GM23338 (cell line): Measurements from ENCODE around the gene EFNA4. TPM values are rescaled to one million over a fixed set of nuclear protein-coding genes. Genes with fewer than 3 reads are reported as not detected.

Experiments used
- ATAC-seq: fragments of 200-7000 bp; cut with Tn5 transposase; 3 replicates; pipeline ENCODE4 v1.9.1; 2020
- DNase-seq: peaks from one replicate; pipeline ENCODE4 v3.0.0-alpha.2; 2015; ENCODE audit warnings: low spot score
- H2AFZ ChIP-seq: fragments of 200-600 bp; sonication (generic); 2 replicates; pipeline ENCODE4 v1.8.0; 2016; ENCODE audit warnings: antibody characterized with exemption, mild to moderate bottlenecking, moderate library complexity
- H3F3A ChIP-seq: fragments of 200-600 bp; sonication (generic); replicated peaks from 2 replicates; pipeline ENCODE4 v1.8.0; 2017; ENCODE audit warnings: antibody characterized with exemption, mixed run types, low read depth
- H3K27ac ChIP-seq: fragments of 200-600 bp; sonication (generic); 2 replicates; pipeline ENCODE4 v1.6.1; 2016; ENCODE audit warnings: low read depth
- H3K27me3 ChIP-seq: fragments of 200-600 bp; sonication (generic); 2 replicates; pipeline ENCODE4 v1.8.0; 2016; ENCODE audit warnings: mild to moderate bottlenecking, mixed run types, moderate library complexity; ENCODE audit not compliant: insufficient read depth
- H3K36me3 ChIP-seq: fragments of 200-600 bp; sonication (generic); 2 replicates; pipeline ENCODE4 v1.8.0; 2016; ENCODE audit warnings: mild to moderate bottlenecking; ENCODE audit not compliant: insufficient read depth
- H3K4me1 ChIP-seq: fragments of 200-600 bp; sonication (generic); 2 replicates; pipeline ENCODE4 v1.8.0; 2016; ENCODE audit warnings: mild to moderate bottlenecking, moderate library complexity; ENCODE audit not compliant: insufficient read depth
- H3K4me2 ChIP-seq: fragments of 200-600 bp; sonication (generic); 2 replicates; pipeline ENCODE4 v1.7.1; 2017; ENCODE audit warnings: mixed run types
- H3K4me3 ChIP-seq: fragments of 200-600 bp; sonication (generic); 2 replicates; pipeline ENCODE4 v1.6.1; 2016; ENCODE audit warnings: mixed run types
- H3K79me2 ChIP-seq: fragments of 200-600 bp; sonication (generic); replicated peaks from 2 replicates; pipeline ENCODE4 v1.8.0; 2017; ENCODE audit warnings: mild to moderate bottlenecking; ENCODE audit not compliant: insufficient read depth
- H3K9me2 ChIP-seq: fragments of 200-600 bp; sonication (generic); 2 replicates; pipeline ENCODE4 v1.8.0; 2017; ENCODE audit not compliant: insufficient read depth
- H4K20me1 ChIP-seq: fragments of 200-600 bp; sonication (generic); replicated peaks from 2 replicates; pipeline ENCODE4 v1.8.0; 2017; ENCODE audit warnings: mild to moderate bottlenecking; ENCODE audit not compliant: insufficient read depth
- H3K27ac Mint-ChIP-seq: 2 replicates; pipeline ENCODE4 v1.8.0; 2020; ENCODE audit warnings: inconsistent platforms, mild to moderate bottlenecking, moderate library complexity, mixed read lengths
- H3K27me3 Mint-ChIP-seq: 3 replicates; pipeline ENCODE4 v1.8.0; 2022; ENCODE audit warnings: low read depth, mild to moderate bottlenecking, moderate library complexity, mixed read lengths, inconsistent platforms; ENCODE audit not compliant: insufficient read depth, poor library complexity
- H3K36me3 Mint-ChIP-seq: 3 replicates; pipeline ENCODE4 v1.8.0; 2021; ENCODE audit warnings: low read depth, mild to moderate bottlenecking, inconsistent platforms, moderate library complexity, mixed read lengths
- H3K4me1 Mint-ChIP-seq: 3 replicates; pipeline ENCODE4 v1.8.0; 2020; ENCODE audit warnings: mild to moderate bottlenecking, inconsistent platforms, mixed read lengths
- H3K4me3 Mint-ChIP-seq: 3 replicates; pipeline ENCODE4 v1.8.0; 2021; ENCODE audit warnings: moderate library complexity, mild to moderate bottlenecking, inconsistent platforms, mixed read lengths
- H3K9me3 Mint-ChIP-seq: 3 replicates; pipeline ENCODE4 v1.8.0; 2020; ENCODE audit warnings: moderate library complexity, mild to moderate bottlenecking, inconsistent platforms, mixed read lengths
- CREB1 ChIP-seq: fragments of 250-450 bp; sonication (Bioruptor Pico); IDR thresholded peaks from 2 replicates; pipeline ENCODE4 v1.5.0; 2020; ENCODE audit warnings: low read depth, mild to moderate bottlenecking, moderate library complexity
- CTCF ChIP-seq, 2 experiments: fragments of 200-600 bp in 1 of 2; sonication (generic) in 1 of 2; conservative IDR thresholded peaks; 2 replicates each; pipeline versions ENCODE4 v1.5.1 to v1.6.1; 2016 to 2017; ENCODE audit warnings: antibody characterized with exemption in 2 of 2, low read depth in 2 of 2, mild to moderate bottlenecking in 2 of 2, moderate library complexity in 1 of 2
- ETS1 ChIP-seq: IDR thresholded peaks from 2 replicates; pipeline ENCODE4 v1.6.1; 2016; ENCODE audit warnings: antibody characterized with exemption
- EZH2 ChIP-seq: fragments of 200-600 bp; sonication (generic); IDR thresholded peaks from one replicate; pipeline ENCODE4 v1.8.0; 2017; ENCODE audit warnings: antibody characterized with exemption, mild to moderate bottlenecking, low read depth; ENCODE audit not compliant: unreplicated experiment
- EZH2phosphoT487 ChIP-seq: fragments of 200-600 bp; sonication (generic); IDR thresholded peaks from one replicate; pipeline ENCODE4 v1.8.1; 2018; ENCODE audit warnings: antibody characterized with exemption; ENCODE audit not compliant: unreplicated experiment
- JUNB ChIP-seq: IDR thresholded peaks from one replicate; pipeline ENCODE4 v1.6.1; 2016; ENCODE audit warnings: antibody characterized with exemption; ENCODE audit not compliant: unreplicated experiment
- NANOG ChIP-seq: IDR thresholded peaks from 2 replicates; pipeline ENCODE4 v1.6.1; 2016; ENCODE audit warnings: antibody characterized with exemption, borderline replicate concordance
- POLR2AphosphoS5 ChIP-seq: IDR thresholded peaks from 2 replicates; pipeline ENCODE4 v1.6.1; 2016; ENCODE audit warnings: antibody characterized with exemption, low read depth
- REST ChIP-seq: IDR thresholded peaks from one replicate; pipeline ENCODE4 v1.6.1; 2018; ENCODE audit warnings: antibody characterized with exemption; ENCODE audit not compliant: unreplicated experiment
- STAT1 ChIP-seq: IDR thresholded peaks from one replicate; pipeline ENCODE4 v1.6.1; 2016; ENCODE audit warnings: antibody characterized with exemption; ENCODE audit not compliant: unreplicated experiment
- ZNF114 ChIP-seq: fragments of 250-450 bp; sonication (Bioruptor Pico); IDR thresholded peaks from 2 replicates; pipeline ENCODE4 v1.5.0; 2020; ENCODE audit warnings: mild to moderate bottlenecking, moderate library complexity
- ZNF331 ChIP-seq: fragments of 250-450 bp; sonication (Bioruptor Pico); IDR thresholded peaks from 2 replicates; pipeline ENCODE4 v1.5.0; 2020; ENCODE audit warnings: low read depth, mild to moderate bottlenecking, moderate library complexity
- ZNF462 ChIP-seq: fragments of 250-450 bp; sonication (Bioruptor Pico); IDR thresholded peaks from 2 replicates; pipeline ENCODE4 v1.5.0; 2020; ENCODE audit warnings: mild to moderate bottlenecking, moderate library complexity
- polyA plus RNA-seq: library from polyadenylated mRNA; unstranded; fragments of >200 nt; fragmentation: Nextera tagmentation; extraction: Ambion mirVana; gene quantifications from 2 replicates; pipeline ENCODE4 v1.2.1, GENCODE V29; 2016
- total RNA-seq: library from RNA; depleted of rRNA; stranded (reverse); fragments of >200 nt; shearing (Covaris generic); gene quantifications from 2 replicates; pipeline ENCODE4 v1.2.3, GENCODE V29; 2014

The EFNA4 gene
- total and polyA plus RNA-seq, 2 experiments from 2014 or later, result 11.1 to 22.9 TPM

- Histone ChIP-seq H3K79me2 (no peaks in the 10 kb centered on the region), H3K4me3 (no peak overlapping the region), H3K36me3 (no peaks in the 10 kb centered on the region), H3F3A (no peaks in the 10 kb centered on the region), H3K9me2 (no peaks in the 10 kb centered on the region), H3K4me1 (no peaks in the 10 kb centered on the region), H2AFZ (no peak overlapping the region), H3K27me3 (no peaks in the 10 kb centered on the region), H4K20me1 (no peaks in the 10 kb centered on the region), H3K27ac (no peak overlapping the region), H3K4me2 (no peak overlapping the region)
- no peak for TF ChIP-seq POLR2AphosphoS5
- TF ChIP-seq ZNF462 (CRISPR knock-in tag), result no peak
- TF ChIP-seq CREB1 (CRISPR knock-in tag), result no peak
- no peak for TF ChIP-seq JUNB
- no peak for TF ChIP-seq EZH2phosphoT487
- TF ChIP-seq ZNF114 (CRISPR knock-in tag), result no peak
- no peak for TF ChIP-seq NANOG
- TF ChIP-seq ETS1, result no peak
- TF ChIP-seq STAT1, result no peak
- TF ChIP-seq ZNF331 (CRISPR knock-in tag), result no peak
- TF ChIP-seq REST, result no peak
- no peak for TF ChIP-seq CTCF (conservative IDR thresholded peaks at IDR 0.05; ENCODE audit: low read depth in 2 of 2)
- no peak for TF ChIP-seq EZH2
- H3K4me1 Mint-ChIP-seq, result no peaks in the 10 kb centered on the region; the same call in 2 of the 3 replicates
- no peaks in the 10 kb centered on the region for H3K36me3 Mint-ChIP-seq
- no peak for ATAC-seq
- peaks cover 13% of the 10 kb centered on the region for H3K27me3 Mint-ChIP-seq
- H3K9me3 Mint-ChIP-seq, result no peaks in the 10 kb centered on the region
- no peak for DNase-seq
- H3K27ac Mint-ChIP-seq, result no peak overlapping the region
- H3K4me3 Mint-ChIP-seq, result no peak overlapping the region
Observed at GRCh38 chr1:155037851-155038441, 25.6 kb upstream of the EFNA4 start.
